HG03159 (cell line): ENCODE results near the gene MYOZ3.

Source experiments
- ATAC-seq: cut with Tn5 transposase; IDR thresholded peaks from one replicate; pipeline ENCODE4 v1.9.1; 2021; ENCODE audit warnings: mild to moderate bottlenecking, moderate library complexity; ENCODE audit not compliant: unreplicated experiment

Gene MYOZ3

GRCh38 chr5:150661086-150661485 lies at the start of gene MYOZ3:
TSS of gene MYOZ3 (plus strand) at chr5:150661251. CDS start at chr5:150662942, 1,691 bp downstream.
- ATAC-seq = no peak

GRCh38 chr5:150612405-150612804 lies 48.6 kb upstream of the MYOZ3 start:
- no peak for ATAC-seq

- no peak for ATAC-seq
Observed at GRCh38 chr5:150612905-150613670, 48.0 kb upstream of the MYOZ3 start.

- ATAC-seq = no peak
Observed at GRCh38 chr5:150613991-150614660, 46.9 kb upstream of the MYOZ3 start.

GRCh38 chr5:150614661-150615060 lies 46.4 kb upstream of the MYOZ3 start:
- ATAC-seq = no peak

GRCh38 chr5:150615141-150615699 lies 45.8 kb upstream of the MYOZ3 start:
- no peak for ATAC-seq

- no peak for ATAC-seq
Observed at GRCh38 chr5:150616024-150616470, 45.0 kb upstream of the MYOZ3 start.

- ATAC-seq = no peak
Observed at GRCh38 chr5:150616506-150616905, 44.5 kb upstream of the MYOZ3 start.

GRCh38 chr5:150618163-150618562 lies 42.9 kb upstream of the MYOZ3 start:
- ATAC-seq = no peak

GRCh38 chr5:150618588-150619281 lies 42.3 kb upstream of the MYOZ3 start:
- no peak for ATAC-seq

GRCh38 chr5:150619359-150620230 lies 41.5 kb upstream of the MYOZ3 start:
- ATAC-seq = no peak

- no peak for ATAC-seq
Observed at GRCh38 chr5:150621301-150621700, 39.8 kb upstream of the MYOZ3 start.

GRCh38 chr5:150622157-150622556 lies 38.9 kb upstream of the MYOZ3 start:
- no peak for ATAC-seq

GRCh38 chr5:150623152-150623877 lies 37.7 kb upstream of the MYOZ3 start:
- no peak for ATAC-seq

GRCh38 chr5:150623878-150624216 lies 37.2 kb upstream of the MYOZ3 start:
- ATAC-seq = no peak

- peak; percentile 34 for ATAC-seq
Observed at GRCh38 chr5:150624334-150625163, 36.5 kb upstream of the MYOZ3 start.

- ATAC-seq = no peak
Observed at GRCh38 chr5:150625164-150625535, 35.9 kb upstream of the MYOZ3 start.

GRCh38 chr5:150625831-150626746 lies 35.0 kb upstream of the MYOZ3 start:
- peak; percentile 48 for ATAC-seq
